Coronary artery (tissue), 2 donors: Measurements from ENCODE around the gene MYH11.

ENCODE experiments used
- DNase-seq: peaks from one replicate; pipeline ENCODE4 v3.0.0-alpha.2; 2017; ENCODE audit warnings: low spot score
- H3K27ac ChIP-seq, 2 donors: fragments of 200-600 bp; sonication (generic); one replicate each; pipeline ENCODE4 v1.5.1; 2016 to 2019
- H3K4me3 ChIP-seq: fragments of 200-600 bp; sonication (generic); 2 replicates; pipeline ENCODE4 v1.5.1; 2016; ENCODE audit warnings: mild to moderate bottlenecking, moderate library complexity
- CTCF ChIP-seq: fragments of 200-600 bp; sonication (generic); IDR thresholded peaks from one replicate; pipeline ENCODE4 v1.5.1; 2019; ENCODE audit warnings: antibody characterized with exemption

Gene MYH11

GRCh38 chr16:15757630-15758251 is 99.1 kb downstream of the MYH11 start:
- TF ChIP-seq CTCF = no peak

GRCh38 chr16:15757077-15757386 is 99.8 kb downstream of the MYH11 start:
- H3K4me3 ChIP-seq = no peak overlapping the region
- DNase-seq = no peak
- H3K27ac ChIP-seq = peak overlapping the region in 1 of 2 donors; percentile 43
- TF ChIP-seq CTCF = no peak

More at GRCh38 chr16:15757630-15758251, 99.1 kb downstream of the MYH11 start:
- no peak for DNase-seq
- Histone ChIP-seq H3K27ac (peak overlapping the region in 1 of 2 donors; percentile 50), H3K4me3 (no peak overlapping the region)

- Histone ChIP-seq H3K27ac (peak overlapping the region in 1 of 2 donors; percentile 63), H3K4me3 (no peak overlapping the region)
- TF ChIP-seq CTCF = no peak
- no peak for DNase-seq
These were observed 101.8 kb downstream of the MYH11 start for GRCh38 chr16:15754821-15755534.

- DNase-seq = no peak
- TF ChIP-seq CTCF = no peak
These were observed 103.9 kb downstream of the MYH11 start for GRCh38 chr16:15752717-15753488.

GRCh38 chr16:15751940-15752339 is 104.9 kb downstream of the MYH11 start:
- no peak for DNase-seq
- no peak overlapping the region for H3K4me3 ChIP-seq
- no peak for TF ChIP-seq CTCF
- peak overlapping the region in 1 of 2 donors; percentile 75 for H3K27ac ChIP-seq

More at GRCh38 chr16:15752717-15753488, 103.9 kb downstream of the MYH11 start:
- no peak overlapping the region for H3K4me3 ChIP-seq
- H3K27ac ChIP-seq = peak overlapping the region in 1 of 2 donors; percentile 75

GRCh38 chr16:15749985-15750384 is 106.8 kb downstream of the MYH11 start:
- peak overlapping the region in 1 of 2 donors; percentile 60 for H3K27ac ChIP-seq
- H3K4me3 ChIP-seq = no peak overlapping the region
- DNase-seq = no peak
- TF ChIP-seq CTCF = no peak
